ENCODE measurements around the gene NATD1.
A peak's percentile ranks its signal among the peaks of the same experiment; 100 is the strongest.

The NATD1 gene

GRCh38 chr17:21291357-21291756 lies 38.1 kb upstream of the NATD1 start:
- no peak for DNase-seq (ENCODE audit: low read depth, low spot score)
- no peak overlapping the region for H3K27ac ChIP-seq

- no peak for DNase-seq (ENCODE audit: low read depth, low spot score)
- no peak overlapping the region for H3K27ac ChIP-seq
Observed at GRCh38 chr17:21289902-21290571, 36.8 kb upstream of the NATD1 start.

GRCh38 chr17:21289175-21289901 lies 36.1 kb upstream of the NATD1 start:
- DNase-seq (ENCODE audit: low read depth, low spot score) = no peak
- H3K27ac ChIP-seq = no peak overlapping the region

- peak overlapping the region; percentile 93 for H3K27ac ChIP-seq
- DNase-seq (ENCODE audit: low read depth, low spot score) = no peak
Observed at GRCh38 chr17:21288571-21289017, 35.4 kb upstream of the NATD1 start.

GRCh38 chr17:21287703-21288449 lies 34.7 kb upstream of the NATD1 start:
- peak; percentile 88 for DNase-seq (ENCODE audit: low read depth, low spot score)

GRCh38 chr17:21286909-21287702 lies 33.9 kb upstream of the NATD1 start:
- DNase-seq (ENCODE audit: low read depth, low spot score) = no peak
- peak overlapping the region; percentile 93 for H3K27ac ChIP-seq

More at GRCh38 chr17:21287703-21288449, 34.7 kb upstream of the NATD1 start:
- peak overlapping the region; percentile 93 for H3K27ac ChIP-seq

GRCh38 chr17:21286066-21286770 lies 33.0 kb upstream of the NATD1 start:
- peak; percentile 92 for DNase-seq (ENCODE audit: low read depth, low spot score)
- H3K27ac ChIP-seq = peak overlapping the region; percentile 93

- peak overlapping the region; percentile 93 for H3K27ac ChIP-seq
- DNase-seq (ENCODE audit: low read depth, low spot score) = no peak
Observed at GRCh38 chr17:21285164-21286065, 32.2 kb upstream of the NATD1 start.

GRCh38 chr17:21284319-21285163 lies 31.3 kb upstream of the NATD1 start, which contains the start of gene MAP2K3:
TSS of gene MAP2K3 (plus strand) at chr17:21284711. CDS start at chr17:21284921, 210 bp downstream.
- H3K27ac ChIP-seq = peak within 1 kb of the TSS; percentile 93
- peak; percentile 94 for DNase-seq (ENCODE audit: low read depth, low spot score)

GRCh38 chr17:21283482-21284318 lies 30.5 kb upstream of the NATD1 start:
- peak overlapping the region; percentile 9 for H3K27ac ChIP-seq
- no peak for DNase-seq (ENCODE audit: low read depth, low spot score)

- no peak for DNase-seq (ENCODE audit: low read depth, low spot score)
- H3K27ac ChIP-seq = no peak overlapping the region
Observed at GRCh38 chr17:21282850-21283249, 29.6 kb upstream of the NATD1 start.

- DNase-seq (ENCODE audit: low read depth, low spot score) = peak; percentile 65
- no peak overlapping the region for H3K27ac ChIP-seq
Observed at GRCh38 chr17:21282231-21282630, 29.0 kb upstream of the NATD1 start.

GRCh38 chr17:21280081-21280518 lies 26.9 kb upstream of the NATD1 start:
- no peak for DNase-seq (ENCODE audit: low read depth, low spot score)
- no peak overlapping the region for H3K27ac ChIP-seq

GRCh38 chr17:21279582-21279981 lies 26.4 kb upstream of the NATD1 start:
- no peak overlapping the region for H3K27ac ChIP-seq
- no peak for DNase-seq (ENCODE audit: low read depth, low spot score)

- DNase-seq (ENCODE audit: low read depth, low spot score) = no peak
- no peak overlapping the region for H3K27ac ChIP-seq
Observed at GRCh38 chr17:21279198-21279535, 26.0 kb upstream of the NATD1 start.

- H3K27ac ChIP-seq = no peak overlapping the region
- DNase-seq (ENCODE audit: low read depth, low spot score) = no peak
Observed at GRCh38 chr17:21278450-21279197, 25.4 kb upstream of the NATD1 start.

Data from epithelial cell of prostate (primary cell).